Ascending aorta (tissue), 2 donors: Measurements from ENCODE around the gene ASH1L. TPM values are rescaled to one million over a fixed set of nuclear protein-coding genes. Genes with fewer than 3 reads are reported as not detected.
A peak's percentile ranks its signal among the peaks of the same experiment; 100 is the strongest.

ENCODE experiments used
- DNase-seq, 2 donors: peaks; one replicate each; pipeline ENCODE4 v3.0.0-alpha.2; 2019; ENCODE audit warnings: low spot score in 2 of 2
- H3K27ac ChIP-seq, 2 donors: fragments of 200-600 bp; sonication (generic); one replicate each; pipeline ENCODE4 v1.5.1; 2016 to 2017; ENCODE audit warnings: mild to moderate bottlenecking in 1 of 2
- H3K27me3 ChIP-seq: fragments of 200-600 bp; sonication (generic); one replicate; pipeline ENCODE4 v1.5.1; 2017
- H3K36me3 ChIP-seq, 2 donors: fragments of 200-600 bp; sonication (generic); one replicate each; pipeline ENCODE4 v1.5.1; 2016
- H3K4me1 ChIP-seq, 2 donors: fragments of 200-600 bp; sonication (generic); one replicate each; pipeline ENCODE4 v1.5.1; 2016 to 2017; ENCODE audit warnings: mild to moderate bottlenecking in 1 of 2
- H3K4me3 ChIP-seq, 2 donors: fragments of 200-600 bp; sonication (generic); one replicate each; pipeline ENCODE4 v1.5.1; 2016 to 2017; ENCODE audit warnings: mild to moderate bottlenecking in 1 of 2
- H3K9me3 ChIP-seq, 2 donors: fragments of 200-600 bp; sonication (generic); one replicate each; pipeline ENCODE4 v1.5.1; 2016
- intact Hi-C: fragments of 100-400 bp; cut with DNase I; formaldehyde crosslinking; loops from one replicate; pipeline ENCODE4 v1.15.1; 2023
- total RNA-seq: library from RNA; depleted of rRNA; stranded (reverse); fragments of >200 nt; gene quantifications from one replicate; pipeline ENCODE4 v1.1.0, GENCODE V29; 2016
- TF ChIP-seq, protein P1 (sequence below), 3 experiments: fragments of 200-600 bp in 2 of 3; fragments of 450-650 bp in 1 of 3; sonication (generic) in 2 of 3; IDR thresholded peaks; one replicate each; pipeline ENCODE4 v1.5.1; 2016 to 2019; ENCODE audit warnings: antibody characterized with exemption in 3 of 3, mild to moderate bottlenecking in 1 of 3, moderate library complexity in 1 of 3

The ASH1L gene
- total RNA-seq, 1 donor from 2014 or later = 16.2 TPM

GRCh38 chr1:155320661-155321617 is 241.7 kb downstream of the ASH1L start, which contains the start of gene RUSC1:
Gene RUSC1, plus strand, starts transcription at chr1:155320894. Its CDS starts 880 bp downstream, at chr1:155321774.
- TF ChIP-seq, protein P1, sequence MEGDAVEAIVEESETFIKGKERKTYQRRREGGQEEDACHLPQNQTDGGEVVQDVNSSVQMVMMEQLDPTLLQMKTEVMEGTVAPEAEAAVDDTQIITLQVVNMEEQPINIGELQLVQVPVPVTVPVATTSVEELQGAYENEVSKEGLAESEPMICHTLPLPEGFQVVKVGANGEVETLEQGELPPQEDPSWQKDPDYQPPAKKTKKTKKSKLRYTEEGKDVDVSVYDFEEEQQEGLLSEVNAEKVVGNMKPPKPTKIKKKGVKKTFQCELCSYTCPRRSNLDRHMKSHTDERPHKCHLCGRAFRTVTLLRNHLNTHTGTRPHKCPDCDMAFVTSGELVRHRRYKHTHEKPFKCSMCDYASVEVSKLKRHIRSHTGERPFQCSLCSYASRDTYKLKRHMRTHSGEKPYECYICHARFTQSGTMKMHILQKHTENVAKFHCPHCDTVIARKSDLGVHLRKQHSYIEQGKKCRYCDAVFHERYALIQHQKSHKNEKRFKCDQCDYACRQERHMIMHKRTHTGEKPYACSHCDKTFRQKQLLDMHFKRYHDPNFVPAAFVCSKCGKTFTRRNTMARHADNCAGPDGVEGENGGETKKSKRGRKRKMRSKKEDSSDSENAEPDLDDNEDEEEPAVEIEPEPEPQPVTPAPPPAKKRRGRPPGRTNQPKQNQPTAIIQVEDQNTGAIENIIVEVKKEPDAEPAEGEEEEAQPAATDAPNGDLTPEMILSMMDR (IDR thresholded peaks at IDR 0.05) = no peak
- peak within 1 kb of the TSS; percentile 74 to 89 for H3K4me3 ChIP-seq
- H3K4me1 ChIP-seq = peaks cover 9 to 22% of the 10 kb centered on the region in 2 donors
- H3K36me3 ChIP-seq = peaks cover 0 to 9% of the 10 kb centered on the region in 2 donors
- peak within 1 kb of the TSS; percentile 96 to 97 for H3K27ac ChIP-seq
- no peaks in the 10 kb centered on the region for H3K9me3 ChIP-seq
- intact Hi-C loops = loop anchor here (5.0 kb wide), 1 partner anchor 129 kb away; no protein-coding TSS in a partner anchor
- peak; percentile 48 to 92 for DNase-seq
- H3K27me3 ChIP-seq = no peaks in the 10 kb centered on the region

GRCh38 chr1:155320252-155320651 is 242.4 kb downstream of the ASH1L start:
- TF ChIP-seq, protein P1 (IDR thresholded peaks at IDR 0.05) = no peak
- Histone ChIP-seq H3K4me1 (peaks cover 7 to 17% of the 10 kb centered on the region in 2 donors), H3K27ac (peak overlapping the region; percentile 96 to 97), H3K4me3 (peak overlapping the region; percentile 74 to 89), H3K9me3 (no peaks in the 10 kb centered on the region), H3K27me3 (no peaks in the 10 kb centered on the region), H3K36me3 (peaks cover under 1 to 9% of the 10 kb centered on the region in 2 donors)
- intact Hi-C loops = loop anchor here (5.0 kb wide), 1 partner anchor 128 kb away; no protein-coding TSS in a partner anchor
- no peak for DNase-seq

DNA sequence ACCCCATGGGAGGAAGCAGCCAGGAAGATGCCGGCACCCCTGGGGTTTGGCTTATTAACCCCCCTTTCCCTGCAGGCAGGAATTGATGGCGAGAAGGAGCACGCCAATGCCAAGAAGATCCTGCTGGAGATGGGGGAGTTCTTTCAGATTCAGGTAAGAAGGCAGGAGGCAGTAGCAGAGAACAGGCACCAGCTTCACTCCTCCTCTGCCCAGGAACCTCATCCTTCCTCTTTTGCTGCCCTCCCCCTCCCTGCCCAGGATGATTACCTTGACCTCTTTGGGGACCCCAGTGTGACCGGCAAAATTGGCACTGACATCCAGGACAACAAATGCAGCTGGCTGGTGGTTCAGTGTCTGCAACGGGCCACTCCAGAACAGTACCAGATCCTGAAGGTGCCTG is 243.1 kb downstream of the ASH1L start:
- TF ChIP-seq, protein P1 (IDR thresholded peaks at IDR 0.05) = no peak
- no peak overlapping the region for H3K27ac ChIP-seq
- peaks cover 6 to 14% of the 10 kb centered on the region in 2 donors for H3K36me3 ChIP-seq
- peaks cover 6 to 15% of the 10 kb centered on the region in 2 donors for H3K4me1 ChIP-seq
- DNase-seq = no peak
- intact Hi-C loops = no loop called here
- H3K4me3 ChIP-seq = no peak overlapping the region
- no peaks in the 10 kb centered on the region for H3K27me3 ChIP-seq
- no peaks in the 10 kb centered on the region for H3K9me3 ChIP-seq

DNA sequence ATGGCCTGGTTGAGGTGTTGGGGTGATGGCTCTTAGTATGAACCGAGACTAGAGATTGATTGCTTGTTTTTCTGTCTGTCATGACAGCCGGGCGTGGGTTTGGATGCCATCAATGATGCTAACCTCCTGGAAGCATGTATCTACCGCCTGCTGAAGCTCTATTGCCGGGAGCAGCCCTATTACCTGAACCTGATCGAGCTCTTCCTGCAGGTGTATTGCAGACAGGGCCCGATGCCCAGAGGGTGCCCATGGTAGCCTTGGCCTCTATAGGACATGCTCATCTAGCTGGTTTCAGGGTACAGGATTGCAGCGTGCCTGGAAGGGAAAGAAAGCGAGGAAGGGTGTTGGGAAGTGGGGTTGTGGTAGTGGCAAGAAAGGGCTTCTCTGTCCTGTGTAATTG is 244.5 kb downstream of the ASH1L start:
- Histone ChIP-seq H3K4me3 (no peak overlapping the region), H3K27ac (no peak overlapping the region), H3K9me3 (no peaks in the 10 kb centered on the region), H3K36me3 (peaks cover 9 to 27% of the 10 kb centered on the region in 2 donors), H3K4me1 (peaks cover 6 to 15% of the 10 kb centered on the region in 2 donors), H3K27me3 (no peaks in the 10 kb centered on the region)
- TF ChIP-seq, protein P1 (IDR thresholded peaks at IDR 0.05) = no peak
- no peak for DNase-seq
- intact Hi-C loops = no loop called here

DNA sequence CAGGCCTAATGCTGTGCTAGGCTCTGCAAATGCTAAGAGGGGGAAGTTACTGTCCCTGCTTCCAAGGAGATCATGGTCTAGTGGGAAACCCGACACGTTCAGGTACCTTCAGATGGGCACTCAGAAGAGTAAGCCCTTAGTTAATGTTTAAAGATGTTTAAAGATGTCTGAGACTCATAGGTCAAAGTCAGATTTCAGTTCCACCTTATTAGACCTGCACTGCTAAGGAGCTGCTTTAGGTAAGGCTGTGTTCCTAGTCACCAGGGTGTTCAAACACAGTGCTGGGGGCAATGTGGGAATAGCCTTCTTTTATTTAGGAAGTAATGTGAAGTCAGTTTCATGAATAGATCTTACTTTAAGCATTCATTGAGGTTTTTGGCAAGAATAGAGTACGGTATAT is 245.7 kb downstream of the ASH1L start:
- TF ChIP-seq, protein P1 (IDR thresholded peaks at IDR 0.05) = no peak
- intact Hi-C loops = no loop called here

More for the DNA sequence above, 245.7 kb downstream of the ASH1L start:
- Histone ChIP-seq H3K4me1 (peaks cover 4 to 10% of the 10 kb centered on the region in 2 donors), H3K36me3 (peaks cover 9 to 30% of the 10 kb centered on the region in 2 donors), H3K27me3 (no peaks in the 10 kb centered on the region), H3K27ac (no peak overlapping the region), H3K4me3 (no peak overlapping the region), H3K9me3 (no peaks in the 10 kb centered on the region)
- no peak for DNase-seq
